HCT116 (cell line): Measurements from ENCODE around the gene FLNA. TPM values are rescaled to one million over a fixed set of nuclear protein-coding genes. Genes with fewer than 3 reads are reported as not detected.

Source experiments
- ATAC-seq: fragments of 200-7000 bp; cut with Tn5 transposase; 2 replicates; pipeline ENCODE4 v1.9.1; 2020; ENCODE audit warnings: mild to moderate bottlenecking, moderate library complexity
- BruUV-seq: library from RNA; stranded (reverse); fragments of 400-500 nt; replicated peaks from 2 replicates; lab custom pipeline; 2021; lab: Mats Ljungman, UMichigan
- CTCF ChIA-PET: fragments of 300-600 bp; sonication (Branson Sonifier 250); formaldehyde crosslinking; loops from one replicate; lab custom pipeline; 2021; ENCODE audit warnings: antibody characterized with exemption; lab: Charles Lee
- POLR2A ChIA-PET: fragments of 300-600, 350-600 bp; sonication (Branson Sonifier 250); formaldehyde crosslinking; loops from one replicate; lab custom pipeline; 2021; ENCODE audit warnings: antibody characterized with exemption; lab: Charles Lee
- RAD21 ChIA-PET, 2 experiments: fragments of 300-600 bp; sonication (Branson Sonifier 250); formaldehyde crosslinking; loops; one replicate each; lab custom pipeline; 2023; ENCODE audit warnings: low total read pairs in 2 of 2; ENCODE audit not compliant: uncharacterized antibody in 2 of 2, unreplicated experiment in 2 of 2, low non-redundant PET in 1 of 2; lab: Charles Lee
- DNase-seq: peaks from one replicate; pipeline ENCODE4 v3.0.0-alpha.2; 2010; ENCODE audit warnings: low read depth, low spot score
- H2AFZ ChIP-seq: fragments of 200-600 bp; shearing (Covaris generic), sonication (generic); 2 replicates; pipeline ENCODE4 v1.6.1; 2017; ENCODE audit warnings: low read depth, mixed run types, mixed read lengths, antibody characterized with exemption, low read length; ENCODE audit not compliant: poor library complexity, severe bottlenecking
- H3K27ac ChIP-seq: 2 replicates; pipeline ENCODE4 v1.5.1; 2012; ENCODE audit warnings: low read depth, low read length
- H3K27me3 ChIP-seq: fragments of 200-600 bp; sonication (generic); 2 replicates; pipeline ENCODE4 v1.6.1; 2016; ENCODE audit warnings: mixed run types, low read length, mixed read lengths; ENCODE audit not compliant: insufficient read depth
- H3K36me3 ChIP-seq, 2 experiments: fragments of 200-500 bp in 1 of 2; fragments of 200-600 bp in 1 of 2; sonication (Bioruptor generic) in 1 of 2; sonication (generic) in 1 of 2; 2 replicates each; pipeline versions ENCODE4 v1.5.1 to v1.6.1; 2014 to 2016; ENCODE audit warnings: low read length in 2 of 2, inconsistent platforms in 1 of 2, mixed read lengths in 1 of 2, mixed run types in 1 of 2; ENCODE audit not compliant: insufficient read depth in 2 of 2, control insufficient read depth in 1 of 2
- H3K4me1 ChIP-seq, 2 experiments: fragments of 200-600 bp in 1 of 2; sonication (generic) in 1 of 2; 2 replicates each; pipeline versions ENCODE4 v1.5.1 to v1.6.1; 2012 to 2017; ENCODE audit warnings: low read length in 2 of 2, inconsistent platforms in 1 of 2, mild to moderate bottlenecking in 1 of 2, mixed read lengths in 1 of 2, mixed run types in 1 of 2, moderate library complexity in 1 of 2; ENCODE audit not compliant: insufficient read depth in 2 of 2, control insufficient read depth in 1 of 2
- H3K4me2 ChIP-seq: fragments of 200-600 bp; sonication (generic); 2 replicates; pipeline ENCODE4 v1.6.1; 2017; ENCODE audit warnings: mixed run types, low read length, mixed read lengths
- H3K4me3 ChIP-seq, 2 experiments: fragments of 200-600 bp in 1 of 2; sonication (generic) in 1 of 2; replicated peaks in 1 of 2; 2 replicates each; pipeline ENCODE4 v1.5.1; 2011 to 2016; ENCODE audit warnings: low read length in 2 of 2, control low read depth in 1 of 2, low read depth in 1 of 2, mild to moderate bottlenecking in 1 of 2, mixed read lengths in 1 of 2, mixed run types in 1 of 2
- H3K79me2 ChIP-seq: fragments of 200-600 bp; sonication (generic); 2 replicates; pipeline ENCODE4 v1.6.1; 2017; ENCODE audit warnings: mild to moderate bottlenecking, mixed run types, low read length, moderate library complexity, mixed read lengths; ENCODE audit not compliant: insufficient read depth
- H3K9ac ChIP-seq: fragments of 200-600 bp; sonication (generic); 2 replicates; pipeline ENCODE4 v1.6.1; 2016; ENCODE audit warnings: low read length, mixed read lengths
- H3K9me2 ChIP-seq: fragments of 200-600 bp; sonication (generic), shearing (Covaris generic); 2 replicates; pipeline ENCODE4 v1.6.1; 2017; ENCODE audit warnings: mixed run types, mild to moderate bottlenecking, moderate library complexity; ENCODE audit not compliant: insufficient read depth
- H3K9me3 ChIP-seq, 2 experiments: fragments of 200-500 bp in 1 of 2; fragments of 200-600 bp in 1 of 2; sonication (Bioruptor generic) in 1 of 2; sonication (generic) in 1 of 2; 2 replicates each; pipeline ENCODE4 v1.6.1; 2014 to 2017; ENCODE audit warnings: low read length in 2 of 2, mixed read lengths in 2 of 2, inconsistent platforms in 1 of 2, low read depth in 1 of 2, mild to moderate bottlenecking in 1 of 2, mixed run types in 1 of 2, moderate library complexity in 1 of 2; ENCODE audit not compliant: control insufficient read depth in 1 of 2, insufficient read depth in 1 of 2
- H4K20me1 ChIP-seq: fragments of 200-600 bp; sonication (generic), shearing (Covaris generic); 2 replicates; pipeline ENCODE4 v1.6.1; 2017; ENCODE audit warnings: mixed run types, mild to moderate bottlenecking, moderate library complexity; ENCODE audit not compliant: insufficient read depth
- CTCF ChIP-seq, 3 experiments: fragments of 200-600 bp in 1 of 3; sonication (generic) in 1 of 3; IDR thresholded peaks in 2 of 3; conservative IDR thresholded peaks in 1 of 3; 2 replicates each; pipeline ENCODE4 v1.5.1; 2012 to 2017; ENCODE audit warnings: low read depth in 2 of 3, low read length in 2 of 3, antibody characterized with exemption in 1 of 3, borderline replicate concordance in 1 of 3, control low read depth in 1 of 3, mild to moderate bottlenecking in 1 of 3, mixed read lengths in 1 of 3, mixed run types in 1 of 3, moderate library complexity in 1 of 3; ENCODE audit not compliant: insufficient read depth in 1 of 3
- EGR1 ChIP-seq: IDR thresholded peaks from 2 replicates; pipeline ENCODE4 v1.6.1; 2012; ENCODE audit warnings: low read depth
- POLR2AphosphoS5 ChIP-seq: IDR thresholded peaks from 2 replicates; pipeline ENCODE4 v1.6.1; 2011; ENCODE audit warnings: mild to moderate bottlenecking, low read depth, low read length, moderate library complexity
- RAD21 ChIP-seq: IDR thresholded peaks from 2 replicates; pipeline ENCODE4 v1.6.1; 2012; ENCODE audit warnings: low read depth, mild to moderate bottlenecking
- YY1 ChIP-seq: IDR thresholded peaks from 2 replicates; pipeline ENCODE4 v1.6.1; 2011; ENCODE audit warnings: low read length, low read depth, moderate library complexity, mild to moderate bottlenecking; ENCODE audit not compliant: insufficient replicate concordance; ENCODE audit errors: extremely low read depth
- ZFX ChIP-seq: fragments of 450-650 bp; IDR thresholded peaks from 2 replicates; pipeline ENCODE4 v1.6.1; 2017
- intact Hi-C: fragments of 100-400 bp; cut with micrococcal nuclease; formaldehyde crosslinking; loops from 2 replicates; pipeline ENCODE4 v1.10.0; 2022
- total RNA-seq: library from RNA; stranded (reverse); gene quantifications from one replicate; pipeline ENCODE4 v1.2.1, GENCODE V29; 2021; ENCODE audit not compliant: unreplicated experiment

Gene FLNA
- total RNA-seq, 1 experiment from 2014 or later, result 546 TPM

GRCh38 chrX:154399527-154400368 is 25.3 kb upstream of the FLNA start:
- CTCF ChIA-PET, result no interaction called here
- Histone ChIP-seq H4K20me1 (no peaks in the 10 kb centered on the region), H2AFZ (no peak overlapping the region), H3K4me1 (peaks cover 0 to 23% of the 10 kb centered on the region in 2 experiments; a peak in 2 of 4 replicates), H3K27me3 (no peaks in the 10 kb centered on the region), H3K36me3 (peaks cover 0 to 27% of the 10 kb centered on the region in 2 experiments; a peak in 1 of 4 replicates), H3K79me2 (peaks cover 19% of the 10 kb centered on the region), H3K9ac (peak overlapping the region; percentile 97), H3K4me2 (peak overlapping the region; percentile 85), H3K4me3 (peak overlapping the region; percentile 84), H3K9me3 (no peaks in the 10 kb centered on the region), H3K27ac (peak overlapping the region; percentile 92), H3K9me2 (no peaks in the 10 kb centered on the region)
- POLR2A ChIA-PET, result interaction anchor here (1.3 to 2.8 kb wide), 3 partner anchors 10 to 26 kb away, joined by 3 to 10 read pairs (median 4); partner anchors contain the start of gene DNASE1L1
- BruUV-seq, result no TSS peak
- RAD21 ChIA-PET, result no interaction called here
- no peak for TF ChIP-seq ZFX
- TF ChIP-seq POLR2AphosphoS5, result peak; percentile 20; the same call in 1 of the 2 replicates
- no peak for TF ChIP-seq RAD21
- DNase-seq (no peak), ATAC-seq (no peak)
- intact Hi-C loops, result loop anchor here (10.0 kb wide), 1 partner anchor 425 kb away; the partner anchor contains the start of genes HCFC1 and TMEM187

GRCh38 chrX:154398668-154399526 is 24.5 kb upstream of the FLNA start:
- DNase-seq, result no peak
- H3K27ac ChIP-seq, result peak overlapping the region; percentile 92
- peaks cover 0 to 23% of the 10 kb centered on the region in 2 experiments; a peak in 2 of 4 replicates for H3K4me1 ChIP-seq
- ATAC-seq, result peak; percentile 5; the same call in 1 of the 2 replicates
- no peak for TF ChIP-seq YY1
- TF ChIP-seq CTCF (IDR thresholded peaks at IDR 0.05 in 2 of 3, conservative IDR thresholded peaks at IDR 0.05 in 1 of 3; ENCODE audit: borderline replicate concordance in 1 of 3, insufficient read depth in 1 of 3, low read depth in 2 of 3, low read length in 2 of 3), result peak in 2 of 3 experiments; percentile 61 to 64; a peak in 4 of 6 replicates
- TF ChIP-seq EGR1, result no peak
- peak overlapping the region; percentile 85 for H3K4me2 ChIP-seq
- H2AFZ ChIP-seq, result no peak overlapping the region
- H3K79me2 ChIP-seq, result peaks cover 19% of the 10 kb centered on the region
- no peaks in the 10 kb centered on the region for H4K20me1 ChIP-seq
- no peaks in the 10 kb centered on the region for H3K9me2 ChIP-seq
- BruUV-seq, result TSS peak; percentile 81
- intact Hi-C loops, result loop anchor here (10.0 kb wide), 1 partner anchor 424 kb away; the partner anchor contains the start of genes HCFC1 and TMEM187
- H3K27me3 ChIP-seq, result no peaks in the 10 kb centered on the region
- POLR2A ChIA-PET, result interaction anchor here (1.0 to 2.8 kb wide), 9 partner anchors 10 to 92 kb away, joined by 3 to 13 read pairs (median 9); partner anchors contain the start of genes DNASE1L1, SLC10A3 and TAFAZZIN
- H3K9ac ChIP-seq, result peak overlapping the region; percentile 97
- CTCF ChIA-PET, result interaction anchor here (1.2 kb wide), 1 partner anchor 26 kb away, joined by 6 read pairs; no protein-coding TSS in a partner anchor
- H3K4me3 ChIP-seq, result peak overlapping the region; percentile 84
- no peaks in the 10 kb centered on the region for H3K9me3 ChIP-seq
- H3K36me3 ChIP-seq, result peaks cover 0 to 27% of the 10 kb centered on the region in 2 experiments; a peak in 1 of 4 replicates
- RAD21 ChIA-PET, result no interaction called here
